ENCODE measurements around the gene APBB2. TPM values are rescaled to one million over a fixed set of nuclear protein-coding genes. Genes with fewer than 3 reads are reported as not detected.
A peak's percentile ranks its signal among the peaks of the same experiment; 100 is the strongest.

APBB2 gene
- total and polyA plus RNA-seq, 10 of the 15 experiments (the other 5 are each of a cell fraction or from before 2014, with no cell fraction given): 2.7 to 24.6 (median 19.0) TPM

GRCh38 chr4:41146716-41147506 is 67.4 kb downstream of the APBB2 start:
- FAIRE-seq (no peak), DNase-seq (ENCODE audit: low read depth, low spot score) (no peak), ATAC-seq (no peak)
- no peaks in the 10 kb centered on the region for H3K36me3 ChIP-seq (ENCODE audit: control insufficient read depth in 2 of 2, insufficient read depth in 2 of 2, low read length in 1 of 2)
- 89% methylated on average over 14 of the region's 14 CpGs for WGBS (ENCODE audit: insufficient coverage, insufficient replicate concordance, low lambda C conversion rate, missing lambda C conversion rate)
- in situ Hi-C loops (cut with MboI): no loop called here
- H3K27me3 ChIP-seq (replicated peaks in 1 of 2; ENCODE audit: control insufficient read depth in 2 of 2, insufficient read depth in 2 of 2, low read length in 1 of 2): no peaks in the 10 kb centered on the region
- H3K4me1 ChIP-seq (ENCODE audit: control insufficient read depth, insufficient read depth, low read length): peaks cover 22% of the 10 kb centered on the region
- peaks cover 22% of the 10 kb centered on the region for H3K79me2 ChIP-seq (ENCODE audit: control insufficient read depth, insufficient read depth, low read length)
- no TSS peak for BruUV-seq (replicated peaks)
- H2AFZ ChIP-seq (ENCODE audit: control insufficient read depth, low read depth, low read length): no peak overlapping the region; the same call in none of the 2 replicates
- RAD21 ChIA-PET (ENCODE audit: unreplicated experiment): interaction anchor here (1.5 to 1.6 kb wide), 2 partner anchors 9 to 40 kb away, joined by 5 to 6 read pairs; no protein-coding TSS in a partner anchor
- no peaks in the 10 kb centered on the region for H4K20me1 ChIP-seq (ENCODE audit: control insufficient read depth, insufficient read depth)
- CTCF ChIA-PET: interaction anchor here (0.6 to 1.1 kb wide), 2 partner anchors 19 to 26 kb away, joined by 3 to 5 read pairs; no protein-coding TSS in a partner anchor
- peak overlapping the region; percentile 38 for H3K27ac ChIP-seq (ENCODE audit: control insufficient read depth, insufficient read depth)
- no peak for TF ChIP-seq TBL1XR1 (IDR thresholded peaks at IDR 0.05; ENCODE audit: low read depth, low read length)
- TF ChIP-seq CBFB (IDR thresholded peaks at IDR 0.05; ENCODE audit: low read depth): no peak
- TF ChIP-seq ZBED1 (IDR thresholded peaks at IDR 0.05; ENCODE audit: borderline replicate concordance): no peak
- TF ChIP-seq GABPA (IDR thresholded peaks at IDR 0.05; ENCODE audit: low read depth): no peak
- H3K4me2 ChIP-seq (ENCODE audit: control insufficient read depth, insufficient read depth): peak overlapping the region; percentile 41; the same call in 1 of the 2 replicates
- POLR2A ChIA-PET: interaction anchor here (0.6 to 0.7 kb wide), 4 partner anchors 42 to 385 kb away, joined by 3 to 10 read pairs (median 4); no protein-coding TSS in a partner anchor
- SMC1A ChIA-PET (ENCODE audit: uncharacterized antibody, unreplicated experiment): interaction anchor here (0.9 to 1.6 kb wide), 5 partner anchors 9 to 15 kb away, joined by 3 to 6 read pairs (median 5); no protein-coding TSS in a partner anchor
- H3K4me3 ChIP-seq: no peak overlapping the region
- H3K9me3 ChIP-seq (replicated peaks; ENCODE audit: control insufficient read depth, insufficient read depth, low read length): peaks cover 2% of the 10 kb centered on the region
- H3K9ac ChIP-seq (ENCODE audit: control insufficient read depth, insufficient read depth, low read length): no peak overlapping the region
- intact Hi-C loops (cut with micrococcal nuclease; ENCODE audit: unreplicated experiment): loop anchor here (5.0 kb wide), 1 partner anchor 65 kb away; the partner anchor contains the start of gene APBB2

GRCh38 chr4:41146196-41146595 is 68.1 kb downstream of the APBB2 start:
- FAIRE-seq (no peak), ATAC-seq (peak; percentile 29; the same call in 2 of the 3 replicates), DNase-seq (ENCODE audit: low read depth, low spot score) (no peak)
- intact Hi-C loops (cut with micrococcal nuclease; ENCODE audit: unreplicated experiment): loop anchor here (5.0 kb wide), 1 partner anchor 66 kb away; the partner anchor contains the start of gene APBB2
- no peaks in the 10 kb centered on the region for H3K27me3 ChIP-seq (replicated peaks in 1 of 2; ENCODE audit: control insufficient read depth in 2 of 2, insufficient read depth in 2 of 2, low read length in 1 of 2)
- peaks cover 22% of the 10 kb centered on the region for H3K79me2 ChIP-seq (ENCODE audit: control insufficient read depth, insufficient read depth, low read length)
- WGBS (ENCODE audit: insufficient coverage, insufficient replicate concordance, low lambda C conversion rate, missing lambda C conversion rate): 74% methylated on average over 5 of the region's 5 CpGs
- peaks cover 22% of the 10 kb centered on the region for H3K4me1 ChIP-seq (ENCODE audit: control insufficient read depth, insufficient read depth, low read length)
- no peak overlapping the region for H3K4me3 ChIP-seq
- ChIA-PET POLR2A (interaction anchor here (0.5 to 1.3 kb wide), 3 partner anchors 15 to 207 kb away, joined by 3 to 5 read pairs (median 3); no protein-coding TSS in a partner anchor), RAD21 (ENCODE audit: unreplicated experiment) (interaction anchor here (1.5 to 1.6 kb wide), 2 partner anchors 8 to 41 kb away, joined by 5 to 6 read pairs; no protein-coding TSS in a partner anchor), SMC1A (ENCODE audit: uncharacterized antibody, unreplicated experiment) (interaction anchor here (1.1 to 1.6 kb wide), 3 partner anchors 8 to 14 kb away, joined by 4 to 5 read pairs (median 5); no protein-coding TSS in a partner anchor), CTCF (interaction anchor here (1.1 kb wide), 1 partner anchor 27 kb away, joined by 5 read pairs; no protein-coding TSS in a partner anchor)
- H2AFZ ChIP-seq (ENCODE audit: control insufficient read depth, low read depth, low read length): no peak overlapping the region
- peak overlapping the region; percentile 38 for H3K27ac ChIP-seq (ENCODE audit: control insufficient read depth, insufficient read depth)
- H3K9ac ChIP-seq (ENCODE audit: control insufficient read depth, insufficient read depth, low read length): no peak overlapping the region
- H4K20me1 ChIP-seq (ENCODE audit: control insufficient read depth, insufficient read depth): no peaks in the 10 kb centered on the region
- in situ Hi-C loops (cut with MboI): no loop called here
- H3K36me3 ChIP-seq (ENCODE audit: control insufficient read depth in 2 of 2, insufficient read depth in 2 of 2, low read length in 1 of 2): no peaks in the 10 kb centered on the region
- peaks cover 2% of the 10 kb centered on the region for H3K9me3 ChIP-seq (replicated peaks; ENCODE audit: control insufficient read depth, insufficient read depth, low read length)
- peak overlapping the region; percentile 41; the same call in 1 of the 2 replicates for H3K4me2 ChIP-seq (ENCODE audit: control insufficient read depth, insufficient read depth)
- no TSS peak for BruUV-seq (replicated peaks)
- no peak for TF ChIP-seq DPF2 (IDR thresholded peaks at IDR 0.05)
- no peak for TF ChIP-seq NR2C2 (IDR thresholded peaks at IDR 0.05; ENCODE audit: borderline replicate concordance, control insufficient read depth, insufficient read length, low read depth)
- no peak for TF ChIP-seq CEBPZ (IDR thresholded peaks at IDR 0.05; ENCODE audit: low read depth, low read length)
- TF ChIP-seq REST (IDR thresholded peaks at IDR 0.05; ENCODE audit: low read depth, low read length): no peak
